Uterus (tissue), 2 donors: Measurements from ENCODE around the gene HOXD3.
A peak's percentile ranks its signal among the peaks of the same experiment; 100 is the strongest.

Source experiments
- CTCF ChIP-seq, 4 experiments: fragments of 200-600 bp in 2 of 4; fragments of 450-650 bp in 2 of 4; sonication (generic) in 2 of 4; IDR thresholded peaks; one replicate each; pipeline ENCODE4 v1.5.1; 2016 to 2019; ENCODE audit warnings: antibody characterized with exemption in 4 of 4, mild to moderate bottlenecking in 2 of 4, moderate library complexity in 1 of 4
- POLR2A ChIP-seq, 2 donors: fragments of 450-650 bp; IDR thresholded peaks; one replicate each; pipeline ENCODE4 v1.6.1; 2016; ENCODE audit warnings: antibody characterized with exemption in 2 of 2, mild to moderate bottlenecking in 1 of 2, moderate library complexity in 1 of 2

GRCh38 chr2:176138526-176138922 is 18.6 kb upstream of the HOXD3 start:
- TF ChIP-seq CTCF (IDR thresholded peaks at IDR 0.05), result no peak
- TF ChIP-seq POLR2A (IDR thresholded peaks at IDR 0.05), result peak; percentile 4 to 6
